Measurements from ENCODE around the gene MRPL46.

GRCh38 chr15:88498996-88499395 lies 31.8 kb upstream of the MRPL46 start:
- TF ChIP-seq NR2C2 (CRISPR knock-in tag; IDR thresholded peaks at IDR 0.05) = no peak
- TF ChIP-seq NR2C2 (tag; IDR thresholded peaks at IDR 0.05) = no peak
- TF ChIP-seq TCF7 (IDR thresholded peaks at IDR 0.05; ENCODE audit: borderline replicate concordance) = no peak
- no peak for TF ChIP-seq SMARCB1 (IDR thresholded peaks at IDR 0.05; ENCODE audit: insufficient read length, low read depth)
- TF ChIP-seq SIN3A (IDR thresholded peaks at IDR 0.05; ENCODE audit: borderline replicate concordance in 2 of 2, control insufficient read depth in 1 of 2, low read depth in 2 of 2, low read length in 2 of 2) = no peak
- TF ChIP-seq ARID3A (IDR thresholded peaks at IDR 0.05; ENCODE audit: borderline replicate concordance, low read depth, low read length) = no peak

Measured in K562 (cell line).